ENCODE results near the gene KANK3.
A peak's percentile ranks its signal among the peaks of the same experiment; 100 is the strongest.
"Not testable (repeated sequence)": the region's sequence is repeated elsewhere in the genome, so short reads cannot be mapped to it uniquely, and the experiment has no call there.

The KANK3 gene

GRCh38 chr19:8342684-8343482 is at the start of gene KANK3:
KANK3 (minus strand) TSS chr19:8343262; CDS start chr19:8337828, 5,434 bp downstream.
- peak within 1 kb of the TSS; percentile 28 for H3K9ac ChIP-seq (ENCODE audit: low read length)
- H3K4me1 ChIP-seq (ENCODE audit: control insufficient read depth, insufficient read depth, low read length) = peaks cover 5% of the 10 kb centered on the region
- peaks cover 43% of the 10 kb centered on the region for H3K27me3 ChIP-seq (ENCODE audit: control insufficient read depth, insufficient read depth, low read length)
- H3K36me3 ChIP-seq (ENCODE audit: control insufficient read depth, insufficient read depth, low read length) = no peaks in the 10 kb centered on the region
- H3K4me3 ChIP-seq (ENCODE audit: low read length) = no peak within 1 kb of the TSS
- H3K9me3 ChIP-seq (ENCODE audit: control insufficient read depth, low read length) = no peaks in the 10 kb centered on the region

GRCh38 chr19:8392017-8392591 is 49.0 kb upstream of the KANK3 start:
- peak overlapping the region; percentile 53 for H3K9ac ChIP-seq (ENCODE audit: low read length)
- H3K4me3 ChIP-seq (ENCODE audit: low read length) = no peak overlapping the region
- no peaks in the 10 kb centered on the region for H3K27me3 ChIP-seq (ENCODE audit: control insufficient read depth, insufficient read depth, low read length)
- no peaks in the 10 kb centered on the region for H3K36me3 ChIP-seq (ENCODE audit: control insufficient read depth, insufficient read depth, low read length)
- H3K4me1 ChIP-seq (ENCODE audit: control insufficient read depth, insufficient read depth, low read length) = peaks cover 52% of the 10 kb centered on the region
- H3K9me3 ChIP-seq (ENCODE audit: control insufficient read depth, low read length) = no peaks in the 10 kb centered on the region

- Histone ChIP-seq H3K9me3 (ENCODE audit: control insufficient read depth, low read length) (no peaks in the 10 kb centered on the region), H3K9ac (ENCODE audit: low read length) (peak overlapping the region; percentile 53), H3K4me1 (ENCODE audit: control insufficient read depth, insufficient read depth, low read length) (peaks cover 47% of the 10 kb centered on the region), H3K4me3 (ENCODE audit: low read length) (peak overlapping the region; percentile 15), H3K27me3 (ENCODE audit: control insufficient read depth, insufficient read depth, low read length) (no peaks in the 10 kb centered on the region), H3K36me3 (ENCODE audit: control insufficient read depth, insufficient read depth, low read length) (no peaks in the 10 kb centered on the region)
Measured at GRCh38 chr19:8391198-8392016, 48.3 kb upstream of the KANK3 start.

GRCh38 chr19:8390617-8390981 is 47.5 kb upstream of the KANK3 start:
- no peaks in the 10 kb centered on the region for H3K9me3 ChIP-seq (ENCODE audit: control insufficient read depth, low read length)
- no peaks in the 10 kb centered on the region for H3K27me3 ChIP-seq (ENCODE audit: control insufficient read depth, insufficient read depth, low read length)
- peak overlapping the region; percentile 99 for H3K9ac ChIP-seq (ENCODE audit: low read length)
- H3K4me1 ChIP-seq (ENCODE audit: control insufficient read depth, insufficient read depth, low read length) = peaks cover 47% of the 10 kb centered on the region
- peak overlapping the region; percentile 74 for H3K4me3 ChIP-seq (ENCODE audit: low read length)
- H3K36me3 ChIP-seq (ENCODE audit: control insufficient read depth, insufficient read depth, low read length) = no peaks in the 10 kb centered on the region

- H3K4me1 ChIP-seq (ENCODE audit: control insufficient read depth, insufficient read depth, low read length) = peaks cover 47% of the 10 kb centered on the region
- H3K4me3 ChIP-seq (ENCODE audit: low read length) = peak within 1 kb of the TSS; percentile 77
- no peaks in the 10 kb centered on the region for H3K27me3 ChIP-seq (ENCODE audit: control insufficient read depth, insufficient read depth, low read length)
- no peaks in the 10 kb centered on the region for H3K36me3 ChIP-seq (ENCODE audit: control insufficient read depth, insufficient read depth, low read length)
- H3K9me3 ChIP-seq (ENCODE audit: control insufficient read depth, low read length) = no peaks in the 10 kb centered on the region
- peak within 1 kb of the TSS; percentile 99 for H3K9ac ChIP-seq (ENCODE audit: low read length)
Measured at GRCh38 chr19:8389891-8390616, 47.0 kb upstream of the KANK3 start, which contains the start of gene RAB11B. RAB11B (plus strand) TSS chr19:8390360; CDS start chr19:8390417, 57 bp downstream.

GRCh38 chr19:8388612-8388958 is 45.5 kb upstream of the KANK3 start:
- Histone ChIP-seq H3K27me3 (ENCODE audit: control insufficient read depth, insufficient read depth, low read length) (no peaks in the 10 kb centered on the region), H3K36me3 (ENCODE audit: control insufficient read depth, insufficient read depth, low read length) (no peaks in the 10 kb centered on the region), H3K4me3 (ENCODE audit: low read length) (no peak overlapping the region), H3K4me1 (ENCODE audit: control insufficient read depth, insufficient read depth, low read length) (peaks cover 34% of the 10 kb centered on the region), H3K9ac (ENCODE audit: low read length) (no peak overlapping the region), H3K9me3 (ENCODE audit: control insufficient read depth, low read length) (no peaks in the 10 kb centered on the region)

GRCh38 chr19:8387688-8388611 is 44.9 kb upstream of the KANK3 start:
- H3K9ac ChIP-seq (ENCODE audit: low read length) = no peak overlapping the region
- H3K9me3 ChIP-seq (ENCODE audit: control insufficient read depth, low read length) = no peaks in the 10 kb centered on the region
- H3K27me3 ChIP-seq (ENCODE audit: control insufficient read depth, insufficient read depth, low read length) = no peaks in the 10 kb centered on the region
- no peaks in the 10 kb centered on the region for H3K36me3 ChIP-seq (ENCODE audit: control insufficient read depth, insufficient read depth, low read length)
- peaks cover 28% of the 10 kb centered on the region for H3K4me1 ChIP-seq (ENCODE audit: control insufficient read depth, insufficient read depth, low read length)
- H3K4me3 ChIP-seq (ENCODE audit: low read length) = no peak overlapping the region

- H3K36me3 ChIP-seq (ENCODE audit: control insufficient read depth, insufficient read depth, low read length) = no peaks in the 10 kb centered on the region
- H3K9ac ChIP-seq (ENCODE audit: low read length) = no peak overlapping the region
- H3K4me1 ChIP-seq (ENCODE audit: control insufficient read depth, insufficient read depth, low read length) = peaks cover 22% of the 10 kb centered on the region
- no peaks in the 10 kb centered on the region for H3K9me3 ChIP-seq (ENCODE audit: control insufficient read depth, low read length)
- H3K4me3 ChIP-seq (ENCODE audit: low read length) = no peak overlapping the region
- H3K27me3 ChIP-seq (ENCODE audit: control insufficient read depth, insufficient read depth, low read length) = no peaks in the 10 kb centered on the region
Measured at GRCh38 chr19:8386990-8387389, 43.9 kb upstream of the KANK3 start.

GRCh38 chr19:8386419-8386818 is 43.4 kb upstream of the KANK3 start:
- H3K9ac ChIP-seq (ENCODE audit: low read length); H3K36me3 ChIP-seq (ENCODE audit: control insufficient read depth, insufficient read depth, low read length); H3K9me3 ChIP-seq (ENCODE audit: control insufficient read depth, low read length); H3K27me3 ChIP-seq (ENCODE audit: control insufficient read depth, insufficient read depth, low read length); H3K4me3 ChIP-seq (ENCODE audit: low read length): not testable (repeated sequence)
- H3K4me1 ChIP-seq (ENCODE audit: control insufficient read depth, insufficient read depth, low read length) = peaks cover 17% of the 10 kb centered on the region

GRCh38 chr19:8385566-8385965 is 42.5 kb upstream of the KANK3 start:
- H3K4me3 ChIP-seq (ENCODE audit: low read length); H3K9ac ChIP-seq (ENCODE audit: low read length); H3K36me3 ChIP-seq (ENCODE audit: control insufficient read depth, insufficient read depth, low read length); H3K9me3 ChIP-seq (ENCODE audit: control insufficient read depth, low read length); H3K27me3 ChIP-seq (ENCODE audit: control insufficient read depth, insufficient read depth, low read length); H3K4me1 ChIP-seq (ENCODE audit: control insufficient read depth, insufficient read depth, low read length): not testable (repeated sequence)

GRCh38 chr19:8385103-8385502 is 42.0 kb upstream of the KANK3 start:
- H3K4me1 ChIP-seq (ENCODE audit: control insufficient read depth, insufficient read depth, low read length); H3K9me3 ChIP-seq (ENCODE audit: control insufficient read depth, low read length); H3K9ac ChIP-seq (ENCODE audit: low read length); H3K4me3 ChIP-seq (ENCODE audit: low read length); H3K36me3 ChIP-seq (ENCODE audit: control insufficient read depth, insufficient read depth, low read length); H3K27me3 ChIP-seq (ENCODE audit: control insufficient read depth, insufficient read depth, low read length): not testable (repeated sequence)

All from mucosa of stomach (tissue), 1 donor.